OCI-LY7 (cell line): ENCODE measurements around the gene STPG3. TPM values are rescaled to one million over a fixed set of nuclear protein-coding genes. Genes with fewer than 3 reads are reported as not detected.

Experiments used
- BruUV-seq: library from RNA; stranded (reverse); fragments of 400-500 nt; replicated peaks from 2 replicates; lab custom pipeline; 2021; lab: Mats Ljungman, UMichigan
- CTCF ChIA-PET: fragments of 300-600 bp; sonication (Branson Sonifier 250); formaldehyde crosslinking; loops from one replicate; lab custom pipeline; 2022; ENCODE audit warnings: antibody characterized with exemption; ENCODE audit not compliant: unreplicated experiment; lab: Charles Lee
- POLR2A ChIA-PET: fragments of 300-600 bp; sonication (Branson Sonifier 250); formaldehyde crosslinking; loops from one replicate; lab custom pipeline; 2022; ENCODE audit warnings: antibody characterized with exemption; lab: Charles Lee
- DNase-seq: peaks from one replicate; pipeline ENCODE4 v3.0.0-alpha.2; 2015; ENCODE audit warnings: low spot score
- H2AFZ ChIP-seq: fragments of 200-600 bp; sonication (generic), shearing (Covaris generic); 2 replicates; pipeline ENCODE4 v1.6.1; 2014; ENCODE audit warnings: mild to moderate bottlenecking, antibody characterized with exemption, low read length, moderate library complexity
- H3K27ac ChIP-seq: fragments of 200-600 bp; sonication (generic); 2 replicates; pipeline ENCODE4 v1.5.1; 2014; ENCODE audit warnings: mixed run types, low read depth, mild to moderate bottlenecking, moderate library complexity, low read length, inconsistent platforms; ENCODE audit not compliant: poor library complexity, severe bottlenecking
- H3K36me3 ChIP-seq: fragments of 200-600 bp; sonication (generic); 2 replicates; pipeline ENCODE4 v1.6.1; 2014; ENCODE audit warnings: mild to moderate bottlenecking, antibody characterized with exemption, low read length, moderate library complexity, mixed read lengths; ENCODE audit not compliant: insufficient read depth
- H3K4me1 ChIP-seq: fragments of 200-600 bp; sonication (generic); 2 replicates; pipeline ENCODE4 v1.5.1; 2014; ENCODE audit warnings: mild to moderate bottlenecking, low read length; ENCODE audit not compliant: insufficient read depth, poor library complexity, severe bottlenecking
- H3K4me2 ChIP-seq: fragments of 200-600 bp; sonication (generic); 2 replicates; pipeline ENCODE4 v1.6.1; 2014; ENCODE audit warnings: mild to moderate bottlenecking, low read length
- H3K4me3 ChIP-seq: fragments of 200-600 bp; sonication (generic); 2 replicates; pipeline ENCODE4 v1.5.1; 2014; ENCODE audit warnings: mild to moderate bottlenecking, low read depth, low read length; ENCODE audit not compliant: poor library complexity, severe bottlenecking
- H3K79me2 ChIP-seq: fragments of 200-600 bp; sonication (generic); 2 replicates; pipeline ENCODE4 v1.6.1; 2016; ENCODE audit warnings: low read depth, mild to moderate bottlenecking, low read length, moderate library complexity, mixed read lengths; ENCODE audit not compliant: insufficient read depth
- H3K9me2 ChIP-seq: fragments of 200-600 bp; sonication (generic); 2 replicates; pipeline ENCODE4 v1.6.1; 2016; ENCODE audit warnings: mild to moderate bottlenecking, low read length, mixed read lengths; ENCODE audit not compliant: insufficient read depth
- H3K9me3 ChIP-seq: fragments of 200-600 bp; sonication (generic); 2 replicates; pipeline ENCODE4 v1.6.1; 2014; ENCODE audit warnings: mild to moderate bottlenecking, mixed run types, low read length, mixed read lengths
- H4K20me1 ChIP-seq: fragments of 200-600 bp; sonication (generic); 2 replicates; pipeline ENCODE4 v1.6.1; 2014; ENCODE audit warnings: mild to moderate bottlenecking, antibody characterized with exemption, low read length, moderate library complexity, mixed read lengths; ENCODE audit not compliant: insufficient read depth
- EZH2phosphoT487 ChIP-seq: fragments of 200-600 bp; sonication (generic); IDR thresholded peaks from 2 replicates; pipeline ENCODE4 v1.6.1; 2018; ENCODE audit warnings: low read depth, borderline replicate concordance, mild to moderate bottlenecking, mixed run types, antibody characterized with exemption, low read length, moderate library complexity, mixed read lengths
- intact Hi-C: fragments of 100-400 bp; cut with micrococcal nuclease; formaldehyde crosslinking; loops from one replicate; pipeline ENCODE4 v1.10.0; 2022; ENCODE audit not compliant: unreplicated experiment
- total RNA-seq, 2 experiments: library from RNA; depleted of rRNA in 1 of 2; stranded (reverse); fragments of >200 nt in 1 of 2; shearing (Covaris generic) in 1 of 2; gene quantifications; 2 replicates each; pipeline ENCODE4 v1.2.3, GENCODE V29; 2014 to 2022
- TF ChIP-seq, protein P1 (sequence below): fragments of 200-600 bp; sonication (generic); conservative IDR thresholded peaks from 2 replicates; pipeline ENCODE4 v1.5.1; 2014; ENCODE audit warnings: mild to moderate bottlenecking, antibody characterized with exemption, low read length, moderate library complexity, mixed read lengths

The STPG3 gene
- total RNA-seq, 2 experiments from 2014 or later, result 0.73 to 2.7 TPM

- H3K9me2 ChIP-seq, result no peaks in the 10 kb centered on the region
- no peak overlapping the region for H3K4me2 ChIP-seq
- DNase-seq, result no peak
- no peak overlapping the region for H3K27ac ChIP-seq
- ChIA-PET POLR2A (no interaction called here), CTCF (no interaction called here)
- H3K4me1 ChIP-seq, result no peaks in the 10 kb centered on the region
- no peak overlapping the region for H2AFZ ChIP-seq
- no peak overlapping the region for H3K4me3 ChIP-seq
- peaks cover 65% of the 10 kb centered on the region for H3K36me3 ChIP-seq
- H4K20me1 ChIP-seq, result no peaks in the 10 kb centered on the region
- intact Hi-C loops, result no loop called here
- H3K9me3 ChIP-seq, result no peaks in the 10 kb centered on the region
- TF ChIP-seq, protein P1, sequence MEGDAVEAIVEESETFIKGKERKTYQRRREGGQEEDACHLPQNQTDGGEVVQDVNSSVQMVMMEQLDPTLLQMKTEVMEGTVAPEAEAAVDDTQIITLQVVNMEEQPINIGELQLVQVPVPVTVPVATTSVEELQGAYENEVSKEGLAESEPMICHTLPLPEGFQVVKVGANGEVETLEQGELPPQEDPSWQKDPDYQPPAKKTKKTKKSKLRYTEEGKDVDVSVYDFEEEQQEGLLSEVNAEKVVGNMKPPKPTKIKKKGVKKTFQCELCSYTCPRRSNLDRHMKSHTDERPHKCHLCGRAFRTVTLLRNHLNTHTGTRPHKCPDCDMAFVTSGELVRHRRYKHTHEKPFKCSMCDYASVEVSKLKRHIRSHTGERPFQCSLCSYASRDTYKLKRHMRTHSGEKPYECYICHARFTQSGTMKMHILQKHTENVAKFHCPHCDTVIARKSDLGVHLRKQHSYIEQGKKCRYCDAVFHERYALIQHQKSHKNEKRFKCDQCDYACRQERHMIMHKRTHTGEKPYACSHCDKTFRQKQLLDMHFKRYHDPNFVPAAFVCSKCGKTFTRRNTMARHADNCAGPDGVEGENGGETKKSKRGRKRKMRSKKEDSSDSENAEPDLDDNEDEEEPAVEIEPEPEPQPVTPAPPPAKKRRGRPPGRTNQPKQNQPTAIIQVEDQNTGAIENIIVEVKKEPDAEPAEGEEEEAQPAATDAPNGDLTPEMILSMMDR, result no peak
- TF ChIP-seq EZH2phosphoT487, result no peak
- BruUV-seq, result no TSS peak
- H3K79me2 ChIP-seq, result no peaks in the 10 kb centered on the region
Measured at GRCh38 chr9:137214620-137215019, 36.5 kb upstream of the STPG3 start.

DNA sequence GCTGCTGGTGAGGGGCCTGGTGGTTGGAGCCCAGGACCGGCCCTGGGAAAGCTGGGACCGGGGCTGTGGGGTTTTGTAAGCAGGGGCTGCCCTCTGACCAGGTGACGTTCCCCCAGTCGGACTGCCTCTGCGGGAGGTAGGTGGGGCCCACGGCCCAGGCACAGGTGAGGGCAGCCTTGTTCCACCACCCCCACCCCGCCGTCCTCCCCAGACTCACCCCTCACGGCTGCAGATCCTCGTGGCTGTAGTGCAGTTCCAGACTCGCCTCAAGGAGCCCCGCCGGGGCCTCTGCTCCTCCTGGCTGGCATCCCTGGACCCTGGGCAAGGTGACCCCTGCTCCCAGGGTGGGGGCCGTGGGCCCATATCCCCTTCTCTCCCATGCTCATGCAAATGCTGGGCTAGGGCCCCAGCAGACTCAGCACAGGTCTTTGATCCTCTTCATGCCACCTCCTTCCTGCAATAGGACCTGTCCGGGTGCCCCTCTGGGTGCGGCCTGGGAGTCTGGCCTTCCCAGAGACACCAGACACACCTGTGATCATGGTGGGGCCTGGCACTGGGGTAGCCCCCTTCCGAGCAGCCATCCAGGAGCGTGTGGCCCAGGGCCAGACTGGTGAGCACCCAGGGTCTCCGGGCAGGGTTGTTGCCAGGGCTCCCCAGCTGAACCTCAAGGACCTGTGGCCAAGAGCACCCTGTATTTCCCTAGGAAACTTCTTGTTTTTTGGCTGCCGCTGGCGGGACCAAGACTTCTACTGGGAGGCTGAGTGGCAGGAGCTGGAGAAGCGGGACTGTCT, 35.7 kb upstream of the STPG3 start:
- TF ChIP-seq, protein P1, result no peak
- no peak for TF ChIP-seq EZH2phosphoT487
- no peak overlapping the region for H3K4me3 ChIP-seq
- ChIA-PET CTCF (no interaction called here), POLR2A (interaction anchor here (0.9 kb wide), 1 partner anchor 11 kb away, joined by 4 read pairs; no protein-coding TSS in a partner anchor)
- H3K4me1 ChIP-seq, result no peaks in the 10 kb centered on the region
- no peaks in the 10 kb centered on the region for H3K9me3 ChIP-seq
- intact Hi-C loops, result no loop called here
- H3K27ac ChIP-seq, result no peak overlapping the region
- no peaks in the 10 kb centered on the region for H4K20me1 ChIP-seq
- no peaks in the 10 kb centered on the region for H3K79me2 ChIP-seq
- H3K9me2 ChIP-seq, result no peaks in the 10 kb centered on the region
- BruUV-seq, result no TSS peak
- DNase-seq, result no peak
- H3K4me2 ChIP-seq, result no peak overlapping the region
- peaks cover 58% of the 10 kb centered on the region for H3K36me3 ChIP-seq
- H2AFZ ChIP-seq, result no peak overlapping the region
